HCT116 (cell line): ENCODE data around the gene SMTN. TPM values are rescaled to one million over a fixed set of nuclear protein-coding genes. Genes with fewer than 3 reads are reported as not detected.

Source experiments
- ATAC-seq: fragments of 200-7000 bp; cut with Tn5 transposase; 2 replicates; pipeline ENCODE4 v1.9.1; 2020; ENCODE audit warnings: mild to moderate bottlenecking, moderate library complexity
- BruUV-seq: library from RNA; stranded (reverse); fragments of 400-500 nt; replicated peaks from 2 replicates; lab custom pipeline; 2021; lab: Mats Ljungman, UMichigan
- CTCF ChIA-PET: fragments of 300-600 bp; sonication (Branson Sonifier 250); formaldehyde crosslinking; loops from one replicate; lab custom pipeline; 2021; ENCODE audit warnings: antibody characterized with exemption; lab: Charles Lee
- POLR2A ChIA-PET: fragments of 300-600, 350-600 bp; sonication (Branson Sonifier 250); formaldehyde crosslinking; loops from one replicate; lab custom pipeline; 2021; ENCODE audit warnings: antibody characterized with exemption; lab: Charles Lee
- RAD21 ChIA-PET, 2 experiments: fragments of 300-600 bp; sonication (Branson Sonifier 250); formaldehyde crosslinking; loops; one replicate each; lab custom pipeline; 2023; ENCODE audit warnings: low total read pairs in 2 of 2; ENCODE audit not compliant: uncharacterized antibody in 2 of 2, unreplicated experiment in 2 of 2, low non-redundant PET in 1 of 2; lab: Charles Lee
- DNase-seq: peaks from one replicate; pipeline ENCODE4 v3.0.0-alpha.2; 2010; ENCODE audit warnings: low read depth, low spot score
- H2AFZ ChIP-seq: fragments of 200-600 bp; shearing (Covaris generic), sonication (generic); 2 replicates; pipeline ENCODE4 v1.6.1; 2017; ENCODE audit warnings: low read depth, mixed run types, mixed read lengths, antibody characterized with exemption, low read length; ENCODE audit not compliant: poor library complexity, severe bottlenecking
- H3K27ac ChIP-seq: 2 replicates; pipeline ENCODE4 v1.5.1; 2012; ENCODE audit warnings: low read depth, low read length
- H3K27me3 ChIP-seq: fragments of 200-600 bp; sonication (generic); 2 replicates; pipeline ENCODE4 v1.6.1; 2016; ENCODE audit warnings: mixed run types, low read length, mixed read lengths; ENCODE audit not compliant: insufficient read depth
- H3K36me3 ChIP-seq, 2 experiments: fragments of 200-500 bp in 1 of 2; fragments of 200-600 bp in 1 of 2; sonication (Bioruptor generic) in 1 of 2; sonication (generic) in 1 of 2; 2 replicates each; pipeline versions ENCODE4 v1.5.1 to v1.6.1; 2014 to 2016; ENCODE audit warnings: low read length in 2 of 2, inconsistent platforms in 1 of 2, mixed read lengths in 1 of 2, mixed run types in 1 of 2; ENCODE audit not compliant: insufficient read depth in 2 of 2, control insufficient read depth in 1 of 2
- H3K4me1 ChIP-seq, 2 experiments: fragments of 200-600 bp in 1 of 2; sonication (generic) in 1 of 2; 2 replicates each; pipeline versions ENCODE4 v1.5.1 to v1.6.1; 2012 to 2017; ENCODE audit warnings: low read length in 2 of 2, inconsistent platforms in 1 of 2, mild to moderate bottlenecking in 1 of 2, mixed read lengths in 1 of 2, mixed run types in 1 of 2, moderate library complexity in 1 of 2; ENCODE audit not compliant: insufficient read depth in 2 of 2, control insufficient read depth in 1 of 2
- H3K4me2 ChIP-seq: fragments of 200-600 bp; sonication (generic); 2 replicates; pipeline ENCODE4 v1.6.1; 2017; ENCODE audit warnings: mixed run types, low read length, mixed read lengths
- H3K4me3 ChIP-seq, 2 experiments: fragments of 200-600 bp in 1 of 2; sonication (generic) in 1 of 2; replicated peaks in 1 of 2; 2 replicates each; pipeline ENCODE4 v1.5.1; 2011 to 2016; ENCODE audit warnings: low read length in 2 of 2, control low read depth in 1 of 2, low read depth in 1 of 2, mild to moderate bottlenecking in 1 of 2, mixed read lengths in 1 of 2, mixed run types in 1 of 2
- H3K79me2 ChIP-seq: fragments of 200-600 bp; sonication (generic); 2 replicates; pipeline ENCODE4 v1.6.1; 2017; ENCODE audit warnings: mild to moderate bottlenecking, mixed run types, low read length, moderate library complexity, mixed read lengths; ENCODE audit not compliant: insufficient read depth
- H3K9ac ChIP-seq: fragments of 200-600 bp; sonication (generic); 2 replicates; pipeline ENCODE4 v1.6.1; 2016; ENCODE audit warnings: low read length, mixed read lengths
- H3K9me2 ChIP-seq: fragments of 200-600 bp; sonication (generic), shearing (Covaris generic); 2 replicates; pipeline ENCODE4 v1.6.1; 2017; ENCODE audit warnings: mixed run types, mild to moderate bottlenecking, moderate library complexity; ENCODE audit not compliant: insufficient read depth
- H3K9me3 ChIP-seq, 2 experiments: fragments of 200-500 bp in 1 of 2; fragments of 200-600 bp in 1 of 2; sonication (Bioruptor generic) in 1 of 2; sonication (generic) in 1 of 2; 2 replicates each; pipeline ENCODE4 v1.6.1; 2014 to 2017; ENCODE audit warnings: low read length in 2 of 2, mixed read lengths in 2 of 2, inconsistent platforms in 1 of 2, low read depth in 1 of 2, mild to moderate bottlenecking in 1 of 2, mixed run types in 1 of 2, moderate library complexity in 1 of 2; ENCODE audit not compliant: control insufficient read depth in 1 of 2, insufficient read depth in 1 of 2
- H4K20me1 ChIP-seq: fragments of 200-600 bp; sonication (generic), shearing (Covaris generic); 2 replicates; pipeline ENCODE4 v1.6.1; 2017; ENCODE audit warnings: mixed run types, mild to moderate bottlenecking, moderate library complexity; ENCODE audit not compliant: insufficient read depth
- CBX3 ChIP-seq: IDR thresholded peaks from 2 replicates; pipeline ENCODE4 v1.6.1; 2012; ENCODE audit warnings: low read depth
- CEBPB ChIP-seq: IDR thresholded peaks from 2 replicates; pipeline ENCODE4 v1.6.1; 2012; ENCODE audit warnings: low read depth
- EGR1 ChIP-seq: IDR thresholded peaks from 2 replicates; pipeline ENCODE4 v1.6.1; 2012; ENCODE audit warnings: low read depth
- ELF1 ChIP-seq: IDR thresholded peaks from 2 replicates; pipeline ENCODE4 v1.6.1; 2012; ENCODE audit warnings: low read depth, borderline replicate concordance
- EZH2phosphoT487 ChIP-seq: fragments of 200-600 bp; IDR thresholded peaks from 2 replicates; pipeline ENCODE4 v1.6.1; 2018; ENCODE audit warnings: antibody characterized with exemption, borderline replicate concordance
- FOSL1 ChIP-seq: IDR thresholded peaks from 2 replicates; pipeline ENCODE4 v1.6.1; 2012; ENCODE audit warnings: low read depth
- POLR2A ChIP-seq: IDR thresholded peaks from 2 replicates; pipeline ENCODE4 v1.7.0; 2011; ENCODE audit warnings: borderline replicate concordance; ENCODE audit not compliant: insufficient read depth, insufficient read length; ENCODE audit errors: extremely low read depth
- SIN3A ChIP-seq: IDR thresholded peaks from 2 replicates; pipeline ENCODE4 v1.6.1; 2012; ENCODE audit warnings: low read depth
- YY1 ChIP-seq: IDR thresholded peaks from 2 replicates; pipeline ENCODE4 v1.6.1; 2011; ENCODE audit warnings: low read length, low read depth, moderate library complexity, mild to moderate bottlenecking; ENCODE audit not compliant: insufficient replicate concordance; ENCODE audit errors: extremely low read depth
- ZFX ChIP-seq: fragments of 450-650 bp; IDR thresholded peaks from 2 replicates; pipeline ENCODE4 v1.6.1; 2017
- ZNF274 ChIP-seq: fragments of 200-500 bp; sonication (Bioruptor generic); IDR thresholded peaks from 2 replicates; pipeline ENCODE4 v1.6.1; 2014; ENCODE audit warnings: mild to moderate bottlenecking, low read depth, low read length, inconsistent platforms
- intact Hi-C: fragments of 100-400 bp; cut with micrococcal nuclease; formaldehyde crosslinking; loops from 2 replicates; pipeline ENCODE4 v1.10.0; 2022
- total RNA-seq: library from RNA; stranded (reverse); gene quantifications from one replicate; pipeline ENCODE4 v1.2.1, GENCODE V29; 2021; ENCODE audit not compliant: unreplicated experiment
- TF ChIP-seq, protein P1 (sequence below): IDR thresholded peaks from 2 replicates; pipeline ENCODE4 v1.6.1; 2012; ENCODE audit warnings: low read depth

SMTN gene
- total RNA-seq, 1 experiment from 2014 or later: 148 TPM

DNA sequence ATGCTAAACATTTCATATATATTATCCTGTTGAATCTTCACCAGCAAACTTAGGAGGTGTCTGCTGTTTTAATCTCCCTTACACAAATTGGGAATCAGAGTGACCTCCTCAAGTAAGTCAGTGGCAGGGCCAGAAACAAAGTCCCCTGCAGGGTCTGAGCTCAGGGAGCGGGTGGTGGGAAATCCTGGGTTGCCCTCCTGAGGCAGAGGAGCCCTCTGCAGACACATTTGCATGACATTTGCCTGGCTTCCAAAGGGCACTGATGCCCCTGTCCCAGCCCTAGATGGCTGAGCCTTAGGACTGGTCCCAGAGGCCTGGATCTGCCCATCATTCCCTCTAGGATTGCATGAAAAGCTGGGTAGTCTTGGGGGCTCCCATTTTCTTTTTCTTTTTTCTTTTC, 39.5 kb downstream of the SMTN start:
- no peak overlapping the region for H3K9ac ChIP-seq
- H3K4me1 ChIP-seq: peaks cover 9 to 20% of the 10 kb centered on the region in 2 experiments
- RAD21 ChIA-PET: no interaction called here
- H3K4me2 ChIP-seq: no peak overlapping the region
- H3K79me2 ChIP-seq: no peaks in the 10 kb centered on the region
- H3K36me3 ChIP-seq: no peaks in the 10 kb centered on the region
- intact Hi-C loops: no loop called here
- no peak overlapping the region for H3K27ac ChIP-seq
- no peaks in the 10 kb centered on the region for H3K9me3 ChIP-seq
- POLR2A ChIA-PET: no interaction called here
- H3K27me3 ChIP-seq: no peaks in the 10 kb centered on the region
- no peaks in the 10 kb centered on the region for H4K20me1 ChIP-seq
- BruUV-seq: no TSS peak
- H3K4me3 ChIP-seq: no peak overlapping the region
- TF ChIP-seq FOSL1: no peak
- TF ChIP-seq ZFX: no peak
- no peak for TF ChIP-seq CEBPB
- no peak for TF ChIP-seq SIN3A
- TF ChIP-seq EGR1: no peak
- TF ChIP-seq CBX3: no peak
- TF ChIP-seq ZNF274: no peak
- no peak for TF ChIP-seq ELF1
- TF ChIP-seq, protein P1, sequence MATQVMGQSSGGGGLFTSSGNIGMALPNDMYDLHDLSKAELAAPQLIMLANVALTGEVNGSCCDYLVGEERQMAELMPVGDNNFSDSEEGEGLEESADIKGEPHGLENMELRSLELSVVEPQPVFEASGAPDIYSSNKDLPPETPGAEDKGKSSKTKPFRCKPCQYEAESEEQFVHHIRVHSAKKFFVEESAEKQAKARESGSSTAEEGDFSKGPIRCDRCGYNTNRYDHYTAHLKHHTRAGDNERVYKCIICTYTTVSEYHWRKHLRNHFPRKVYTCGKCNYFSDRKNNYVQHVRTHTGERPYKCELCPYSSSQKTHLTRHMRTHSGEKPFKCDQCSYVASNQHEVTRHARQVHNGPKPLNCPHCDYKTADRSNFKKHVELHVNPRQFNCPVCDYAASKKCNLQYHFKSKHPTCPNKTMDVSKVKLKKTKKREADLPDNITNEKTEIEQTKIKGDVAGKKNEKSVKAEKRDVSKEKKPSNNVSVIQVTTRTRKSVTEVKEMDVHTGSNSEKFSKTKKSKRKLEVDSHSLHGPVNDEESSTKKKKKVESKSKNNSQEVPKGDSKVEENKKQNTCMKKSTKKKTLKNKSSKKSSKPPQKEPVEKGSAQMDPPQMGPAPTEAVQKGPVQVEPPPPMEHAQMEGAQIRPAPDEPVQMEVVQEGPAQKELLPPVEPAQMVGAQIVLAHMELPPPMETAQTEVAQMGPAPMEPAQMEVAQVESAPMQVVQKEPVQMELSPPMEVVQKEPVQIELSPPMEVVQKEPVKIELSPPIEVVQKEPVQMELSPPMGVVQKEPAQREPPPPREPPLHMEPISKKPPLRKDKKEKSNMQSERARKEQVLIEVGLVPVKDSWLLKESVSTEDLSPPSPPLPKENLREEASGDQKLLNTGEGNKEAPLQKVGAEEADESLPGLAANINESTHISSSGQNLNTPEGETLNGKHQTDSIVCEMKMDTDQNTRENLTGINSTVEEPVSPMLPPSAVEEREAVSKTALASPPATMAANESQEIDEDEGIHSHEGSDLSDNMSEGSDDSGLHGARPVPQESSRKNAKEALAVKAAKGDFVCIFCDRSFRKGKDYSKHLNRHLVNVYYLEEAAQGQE: no peak
- no peak for TF ChIP-seq POLR2A
- no peak for TF ChIP-seq EZH2phosphoT487
- TF ChIP-seq YY1: no peak
- DNase-seq (no peak), ATAC-seq (no peak)
- CTCF ChIA-PET: interaction anchor here (2.7 kb wide), 1 partner anchor 13 kb away, joined by 14 read pairs; the partner anchor contains the start of gene SELENOM
- no peaks in the 10 kb centered on the region for H3K9me2 ChIP-seq
- H2AFZ ChIP-seq: no peak overlapping the region
